G401 (cell line): ENCODE results near the gene PTPRD. TPM values are rescaled to one million over a fixed set of nuclear protein-coding genes. Genes with fewer than 3 reads are reported as not detected.
A peak's percentile ranks its signal among the peaks of the same experiment; 100 is the strongest.

Experiments
- DNase-seq: peaks from one replicate; pipeline ENCODE4 v3.0.0-alpha.2; 2015; ENCODE audit warnings: low spot score
- in situ Hi-C: cut with HindIII; loops from 2 replicates; pipeline ENCODE4 v1.10.0; 2016; ENCODE audit warnings: low sequenced_read_pairs, mixed read lengths
- total RNA-seq: library from RNA; depleted of rRNA; stranded (reverse); fragments of >200 nt; shearing (Covaris generic); gene quantifications from 2 replicates; pipeline ENCODE4 v1.2.3, GENCODE V29; 2014

The PTPRD gene
- total RNA-seq, 1 experiment from 2014 or later: 13.0 TPM

- in situ Hi-C loops: no loop called here
Measured at GRCh38 chr9:8621416-8621815, 1991.4 kb downstream of the PTPRD start.

DNA sequence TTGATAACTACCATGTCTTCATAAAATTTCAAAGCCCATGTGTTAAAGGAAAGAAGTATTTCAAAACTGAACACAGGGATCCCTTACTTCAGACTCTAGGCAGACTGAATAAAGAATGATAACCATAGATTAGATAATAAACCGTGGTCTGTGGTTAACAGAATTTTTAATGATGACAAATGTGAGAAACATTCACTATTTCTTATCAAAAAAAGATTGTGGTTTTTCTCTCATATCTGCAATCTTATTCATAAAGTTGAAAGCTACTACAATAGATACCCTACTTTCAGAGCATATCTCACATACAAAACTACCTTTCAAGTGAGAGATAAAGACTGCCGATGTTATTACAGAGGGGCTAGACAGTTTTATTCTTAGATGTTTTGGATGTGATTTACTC, 1996.4 kb downstream of the PTPRD start:
- no peak for DNase-seq
- in situ Hi-C loops: no loop called here

More at GRCh38 chr9:8621416-8621815, 1991.4 kb downstream of the PTPRD start:
- DNase-seq: no peak

DNA sequence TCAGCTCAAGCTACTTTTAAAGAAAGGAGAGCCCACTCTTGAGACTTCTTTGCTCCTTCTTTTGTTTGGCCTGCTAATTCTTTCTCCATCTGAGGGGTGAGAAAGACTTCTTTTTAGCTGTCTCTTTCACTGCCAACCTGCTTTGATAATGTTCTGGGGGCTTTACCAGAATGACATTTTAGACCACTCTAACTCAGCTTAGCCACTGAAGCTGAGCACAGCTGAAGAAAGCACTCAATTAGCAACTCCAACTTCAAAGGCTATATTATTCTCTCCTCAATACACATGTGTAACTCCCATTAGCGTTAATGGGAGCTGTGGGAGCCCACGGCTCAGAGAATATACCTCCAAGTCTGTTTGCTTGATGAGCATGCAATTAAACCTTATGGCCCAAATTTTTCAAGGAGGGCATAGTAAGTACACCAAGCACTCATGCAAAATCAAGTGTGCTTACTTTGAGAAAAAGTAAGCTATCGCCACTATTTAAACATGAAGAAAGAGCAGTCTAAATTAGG, 1997.8 kb downstream of the PTPRD start:
- in situ Hi-C loops: no loop called here
- no peak for DNase-seq

DNA sequence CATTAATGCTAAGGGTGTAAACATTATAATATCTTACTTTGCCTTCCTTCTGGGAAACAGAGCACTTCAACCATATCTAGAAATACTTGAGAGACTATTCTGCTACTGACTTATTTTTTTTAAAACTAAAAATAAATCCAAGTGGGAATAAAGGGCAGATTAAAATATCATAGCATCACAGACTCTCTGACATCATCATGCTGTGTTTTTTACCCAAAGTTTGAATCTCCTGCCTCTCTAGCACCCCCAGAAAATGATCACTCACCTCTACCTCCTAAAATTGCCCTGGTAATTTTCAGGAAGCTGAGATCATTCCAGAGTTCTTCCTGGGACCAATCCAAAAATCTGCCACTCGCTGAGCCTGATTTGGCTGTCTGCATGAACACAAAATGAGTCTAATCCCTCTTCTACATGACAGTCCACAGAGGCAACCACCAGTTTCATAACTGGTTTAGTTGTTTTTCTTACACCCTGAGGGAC, 1999.4 kb downstream of the PTPRD start:
- DNase-seq: peak; percentile 86
- in situ Hi-C loops: no loop called here

GRCh38 chr9:8611153-8611552, 2001.6 kb downstream of the PTPRD start:
- in situ Hi-C loops: no loop called here
- no peak for DNase-seq

DNA sequence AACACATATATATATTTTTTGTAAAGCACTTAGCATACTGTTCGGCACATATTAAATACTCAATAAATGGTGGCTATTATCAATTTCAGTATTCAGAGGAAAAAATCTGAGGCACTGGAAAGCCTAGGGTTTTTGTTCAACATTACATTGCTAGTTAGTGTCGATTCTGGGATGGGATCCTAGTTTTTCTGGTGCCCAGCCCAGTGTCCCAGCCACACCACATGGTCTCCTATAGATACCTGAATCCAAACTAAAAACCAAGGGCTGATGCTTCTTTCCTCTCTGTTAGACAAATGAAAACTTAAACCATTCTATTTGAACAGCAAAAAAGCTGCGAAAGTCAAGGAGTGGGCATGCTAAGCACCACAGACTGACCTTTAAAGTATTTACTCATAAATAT, 2002.5 kb downstream of the PTPRD start:
- in situ Hi-C loops: no loop called here
- DNase-seq: peak; percentile 59

GRCh38 chr9:8605096-8605495, 2007.7 kb downstream of the PTPRD start:
- in situ Hi-C loops: no loop called here
- DNase-seq: no peak

GRCh38 chr9:8604201-8604600, 2008.6 kb downstream of the PTPRD start:
- no peak for DNase-seq
- in situ Hi-C loops: no loop called here

DNA sequence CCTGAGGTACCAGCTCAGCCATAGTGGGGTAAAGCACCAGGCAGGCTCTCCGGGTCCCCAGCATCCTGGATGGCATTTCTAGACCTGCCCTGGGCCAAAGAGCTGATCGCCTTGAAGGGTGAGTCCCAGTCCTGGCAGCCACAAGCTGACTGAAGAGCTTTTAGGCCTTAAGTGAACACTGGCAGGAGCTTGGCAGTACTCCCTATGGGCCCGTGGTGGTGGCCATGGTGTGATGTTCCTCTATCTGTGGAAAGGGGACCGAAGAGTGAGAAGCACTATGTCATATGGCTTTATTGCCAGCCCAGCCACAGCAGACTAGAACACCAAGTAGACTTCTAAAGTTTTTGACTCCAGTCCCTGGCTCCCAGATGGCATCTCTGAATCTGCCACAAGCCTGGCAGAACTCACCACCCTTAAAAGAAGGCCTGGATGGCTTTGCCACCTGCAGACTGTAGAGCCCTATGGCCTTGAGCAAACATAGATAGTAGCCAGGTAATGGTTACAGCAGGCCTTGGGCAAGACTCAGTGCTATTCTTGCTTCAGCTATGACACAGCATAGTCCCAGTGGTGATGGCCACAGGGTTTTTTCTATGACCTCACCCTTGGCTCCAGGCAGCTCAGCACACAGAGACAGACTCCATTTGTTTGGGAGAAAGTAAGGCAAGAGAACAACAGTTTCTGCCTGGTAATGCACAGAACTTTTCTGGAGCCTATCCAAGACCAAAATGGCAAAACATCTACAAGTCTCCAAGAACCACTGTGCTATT, 2011.7 kb downstream of the PTPRD start:
- in situ Hi-C loops: no loop called here

DNA sequence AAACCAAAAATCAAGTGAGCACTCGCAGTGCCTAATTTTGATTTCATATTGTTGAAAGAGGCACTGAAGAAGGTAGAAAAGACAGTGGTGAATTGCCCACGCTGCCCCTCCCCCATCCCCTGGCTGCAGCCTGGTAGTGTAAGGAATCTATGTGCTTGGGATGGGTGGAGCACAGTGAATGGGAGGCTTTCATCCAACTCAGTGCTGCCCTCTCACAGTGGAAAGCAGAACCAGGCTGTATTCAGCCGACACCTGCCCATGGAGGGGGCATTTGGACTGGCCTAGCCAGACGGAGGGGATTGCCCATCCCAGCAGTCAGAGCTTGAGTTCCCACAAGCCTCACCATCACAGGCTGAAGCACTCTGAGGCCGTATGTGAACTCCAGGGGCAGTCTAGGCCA, 2012.9 kb downstream of the PTPRD start:
- in situ Hi-C loops: no loop called here
- DNase-seq: no peak

More for the DNA sequence above, 2011.7 kb downstream of the PTPRD start:
- no peak for DNase-seq

DNA sequence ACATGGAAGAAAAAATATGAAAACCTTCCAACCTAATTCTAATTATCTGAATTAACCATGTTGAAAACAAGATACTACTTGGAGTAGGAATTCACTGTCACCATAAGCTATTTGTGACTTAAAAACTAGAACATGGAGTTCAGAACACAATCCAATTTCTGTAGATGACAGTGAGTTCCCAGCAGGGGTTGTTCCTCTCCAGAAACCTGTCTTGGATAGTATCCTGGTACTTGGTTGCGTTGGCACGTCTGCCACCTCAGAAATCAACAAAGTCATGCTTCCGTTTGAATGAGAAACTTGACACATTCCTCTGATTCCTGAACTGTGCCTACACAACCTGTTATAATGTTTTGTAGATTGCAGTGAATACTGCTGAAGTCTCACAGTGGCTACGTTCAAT, 2023.3 kb downstream of the PTPRD start:
- peak; percentile 87 for DNase-seq
- in situ Hi-C loops: no loop called here

GRCh38 chr9:8585036-8585435, 2027.8 kb downstream of the PTPRD start:
- in situ Hi-C loops: no loop called here
- no peak for DNase-seq

DNA sequence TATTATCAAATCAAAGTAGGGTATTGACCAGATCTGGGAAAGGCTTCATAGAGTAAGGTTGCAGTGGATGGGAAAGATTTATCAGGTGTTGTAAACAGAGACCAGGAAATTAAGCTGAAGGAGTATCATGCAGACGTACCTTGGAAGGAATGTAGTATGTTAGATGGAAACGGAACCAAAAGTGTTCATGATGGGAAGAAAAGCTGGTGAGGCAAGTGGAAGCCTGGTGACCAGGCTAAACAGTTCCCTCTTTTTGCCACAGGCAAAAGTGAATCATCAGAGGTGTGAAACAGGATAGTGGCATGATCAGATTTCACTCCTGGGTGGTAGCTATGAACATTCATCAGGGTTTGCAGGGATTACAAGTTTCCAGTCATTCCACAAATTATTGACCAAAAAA, 2033.1 kb downstream of the PTPRD start:
- no peak for DNase-seq
- in situ Hi-C loops: no loop called here

DNA sequence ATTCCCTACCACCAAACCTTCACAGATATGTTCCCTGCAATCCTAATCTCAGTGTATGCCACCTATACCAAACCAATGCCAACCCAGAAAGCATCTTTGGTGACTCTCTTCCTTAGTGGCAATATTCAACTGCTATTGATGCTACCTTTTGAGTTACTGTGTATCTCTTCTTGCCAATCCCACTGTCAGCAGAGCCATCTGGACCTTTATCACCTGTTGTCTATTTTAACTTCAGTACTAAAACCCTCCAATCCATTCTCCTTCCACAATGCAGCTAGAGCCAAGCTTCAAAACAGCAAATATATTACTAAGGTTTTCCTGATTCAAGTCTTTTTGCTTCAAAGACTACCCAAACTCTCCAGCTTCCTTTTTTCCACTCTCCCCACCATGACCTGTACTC, 2036.1 kb downstream of the PTPRD start:
- in situ Hi-C loops: no loop called here
- peak; percentile 69 for DNase-seq

DNA sequence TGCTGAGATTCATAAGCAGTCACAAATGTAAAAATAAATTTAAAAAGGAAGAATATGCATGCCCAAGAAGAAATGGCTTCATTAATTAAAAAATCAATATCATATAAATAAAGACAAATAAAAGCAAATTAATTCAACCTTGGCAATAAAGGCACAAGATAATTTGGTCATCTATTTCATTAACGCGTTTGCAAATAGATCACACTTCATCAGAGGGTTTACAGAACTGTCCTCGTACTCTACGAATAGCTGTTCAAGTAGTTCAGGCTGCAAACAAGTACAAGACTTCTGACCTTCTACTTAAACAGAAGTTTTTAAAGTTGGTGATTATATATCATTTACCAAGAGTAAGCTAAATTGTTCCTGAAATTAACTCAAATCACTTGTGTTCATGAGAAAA, 2038.0 kb downstream of the PTPRD start:
- in situ Hi-C loops: no loop called here
- no peak for DNase-seq

GRCh38 chr9:8572209-8572608, 2040.6 kb downstream of the PTPRD start:
- in situ Hi-C loops: no loop called here
- no peak for DNase-seq

DNA sequence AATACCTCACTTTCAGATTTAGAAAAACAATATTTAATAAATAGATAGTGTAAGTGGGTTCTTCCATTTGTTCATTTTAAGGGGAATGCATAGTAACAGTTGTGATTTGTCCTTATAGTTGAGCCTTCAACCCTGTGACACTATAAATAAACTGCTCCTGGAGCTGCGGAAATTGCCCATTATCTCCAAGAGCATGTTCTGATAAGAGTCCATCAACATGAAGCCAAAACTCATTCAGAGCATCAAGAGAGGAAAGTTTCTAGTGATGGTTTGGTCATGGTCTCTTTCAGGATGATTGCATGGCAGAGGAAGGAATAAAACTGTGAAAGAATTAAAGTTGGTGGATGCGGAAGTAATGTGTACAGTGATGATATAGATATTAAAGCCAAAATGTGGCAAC, 2041.2 kb downstream of the PTPRD start:
- in situ Hi-C loops: no loop called here
- DNase-seq: no peak

- in situ Hi-C loops: no loop called here
- no peak for DNase-seq
Measured at GRCh38 chr9:8570776-8571175, 2042.0 kb downstream of the PTPRD start.

DNA sequence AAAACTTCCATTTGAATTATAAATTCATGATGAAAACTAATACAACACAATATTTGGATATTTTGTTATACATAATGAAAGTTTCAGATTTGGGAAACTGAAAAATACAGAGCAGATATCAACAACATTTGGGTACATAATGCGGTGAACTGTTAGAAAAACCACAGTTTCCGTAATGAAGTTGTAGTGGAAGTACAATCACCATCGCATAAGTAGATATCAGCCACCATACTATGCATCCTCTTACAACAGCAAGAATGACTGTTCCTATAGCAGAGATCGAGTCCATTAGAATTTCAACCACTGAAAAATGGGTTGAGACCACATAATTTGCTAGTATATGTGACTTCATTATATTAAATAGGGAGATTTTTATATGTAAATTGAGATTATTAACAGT, 2043.0 kb downstream of the PTPRD start:
- in situ Hi-C loops: no loop called here
- no peak for DNase-seq

- in situ Hi-C loops: no loop called here
- no peak for DNase-seq
Measured at GRCh38 chr9:8567963-8568579, 2044.7 kb downstream of the PTPRD start.

DNA sequence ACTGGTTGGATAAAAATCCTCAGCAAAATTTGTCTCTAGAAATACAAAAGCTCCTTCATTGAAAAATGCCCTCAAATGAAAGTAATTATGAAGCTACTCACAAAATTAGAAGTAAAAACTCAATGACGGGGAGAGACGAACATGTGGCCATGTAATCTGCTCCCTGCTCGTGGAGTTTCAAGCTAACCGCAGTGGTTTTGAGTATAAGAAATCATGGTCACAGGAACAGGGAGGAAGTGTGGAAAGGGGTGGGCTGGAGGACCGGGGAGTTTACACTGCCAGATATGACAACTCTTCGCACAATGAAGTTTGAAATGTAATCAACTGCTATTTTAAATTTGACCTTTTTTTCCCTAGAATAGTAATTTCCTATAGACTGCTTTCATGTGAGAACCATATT, 2047.8 kb downstream of the PTPRD start:
- in situ Hi-C loops: no loop called here
- no peak for DNase-seq
